Right lobe of liver (tissue), 4 donors: ENCODE data around the gene RAF1.

Source experiments
- POLR2A ChIP-seq: fragments of 450-650 bp; IDR thresholded peaks from one replicate; pipeline ENCODE4 v1.6.1; 2017; ENCODE audit warnings: antibody characterized with exemption, mild to moderate bottlenecking
- TF ChIP-seq, protein P1 (sequence below), 4 donors: fragments of 200-600 bp in 3 of 4; fragments of 450-650 bp in 1 of 4; IDR thresholded peaks; one replicate each; pipeline versions ENCODE4 v1.5.1 to v1.8.0; 2016 to 2022; ENCODE audit warnings: antibody characterized with exemption in 4 of 4, mild to moderate bottlenecking in 2 of 4
- donor health status: DM: no; HTN: no; CAD: no.
- donor health status: DM: no; HTN: no; CAD: no.
- donor health status: DM: no; HTN: yes; CAD: no.

DNA sequence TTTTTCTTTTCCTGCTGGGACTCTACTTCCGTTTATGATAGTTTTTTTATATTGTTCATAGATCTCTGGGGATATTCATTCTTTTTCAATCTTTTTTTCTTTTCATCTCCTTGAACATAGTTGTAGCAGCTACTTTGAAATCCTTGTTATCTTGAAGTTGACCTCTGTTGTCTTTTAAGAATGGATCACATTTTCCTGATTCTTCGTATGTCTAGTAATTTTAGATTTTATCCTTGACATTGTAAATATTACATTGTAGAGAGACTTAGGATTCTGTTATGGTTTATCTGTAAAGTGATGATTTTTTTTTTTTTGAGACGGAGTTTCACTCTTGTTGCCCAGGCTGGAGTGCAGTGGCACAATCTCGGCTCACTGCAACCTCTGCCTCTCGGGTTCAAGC lies 86.5 kb downstream of the RAF1 start:
- TF ChIP-seq, protein P1, sequence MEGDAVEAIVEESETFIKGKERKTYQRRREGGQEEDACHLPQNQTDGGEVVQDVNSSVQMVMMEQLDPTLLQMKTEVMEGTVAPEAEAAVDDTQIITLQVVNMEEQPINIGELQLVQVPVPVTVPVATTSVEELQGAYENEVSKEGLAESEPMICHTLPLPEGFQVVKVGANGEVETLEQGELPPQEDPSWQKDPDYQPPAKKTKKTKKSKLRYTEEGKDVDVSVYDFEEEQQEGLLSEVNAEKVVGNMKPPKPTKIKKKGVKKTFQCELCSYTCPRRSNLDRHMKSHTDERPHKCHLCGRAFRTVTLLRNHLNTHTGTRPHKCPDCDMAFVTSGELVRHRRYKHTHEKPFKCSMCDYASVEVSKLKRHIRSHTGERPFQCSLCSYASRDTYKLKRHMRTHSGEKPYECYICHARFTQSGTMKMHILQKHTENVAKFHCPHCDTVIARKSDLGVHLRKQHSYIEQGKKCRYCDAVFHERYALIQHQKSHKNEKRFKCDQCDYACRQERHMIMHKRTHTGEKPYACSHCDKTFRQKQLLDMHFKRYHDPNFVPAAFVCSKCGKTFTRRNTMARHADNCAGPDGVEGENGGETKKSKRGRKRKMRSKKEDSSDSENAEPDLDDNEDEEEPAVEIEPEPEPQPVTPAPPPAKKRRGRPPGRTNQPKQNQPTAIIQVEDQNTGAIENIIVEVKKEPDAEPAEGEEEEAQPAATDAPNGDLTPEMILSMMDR (IDR thresholded peaks at IDR 0.05) = no peak
- no peak for TF ChIP-seq POLR2A
